GM18909 (cell line): Measurements from ENCODE around the gene MEG3.

Source experiments
- ATAC-seq: cut with Tn5 transposase; IDR thresholded peaks from one replicate; pipeline ENCODE4 v1.9.1; 2021; ENCODE audit warnings: mild to moderate bottlenecking; ENCODE audit not compliant: unreplicated experiment, poor library complexity

Gene MEG3

GRCh38 chr14:100875126-100875525 is 49.2 kb downstream of the MEG3 start:
- no peak for ATAC-seq

GRCh38 chr14:100875861-100876590 is 50.1 kb downstream of the MEG3 start:
- no peak for ATAC-seq

GRCh38 chr14:100878271-100879146 is 52.6 kb downstream of the MEG3 start:
- ATAC-seq, result no peak

DNA sequence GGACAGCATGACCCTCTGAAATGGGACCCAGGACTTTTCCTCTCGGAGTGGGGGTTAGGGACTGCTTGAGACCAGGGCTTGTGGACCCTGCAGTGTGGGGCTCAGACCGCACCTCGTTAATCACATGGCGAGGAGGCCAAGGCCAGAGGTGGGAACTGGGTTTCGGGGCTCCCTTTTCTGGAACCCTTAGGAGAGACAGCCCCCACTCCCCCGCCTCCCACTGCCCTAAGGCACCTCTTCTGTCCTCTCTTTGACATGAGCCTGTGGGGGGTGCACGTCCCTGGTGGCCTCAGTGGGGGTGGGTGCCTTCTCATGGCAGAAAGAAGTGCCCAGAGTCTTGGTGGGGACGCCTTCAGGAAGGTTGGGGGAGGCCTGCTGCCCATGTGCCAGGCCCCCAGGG is 53.3 kb downstream of the MEG3 start:
- no peak for ATAC-seq

DNA sequence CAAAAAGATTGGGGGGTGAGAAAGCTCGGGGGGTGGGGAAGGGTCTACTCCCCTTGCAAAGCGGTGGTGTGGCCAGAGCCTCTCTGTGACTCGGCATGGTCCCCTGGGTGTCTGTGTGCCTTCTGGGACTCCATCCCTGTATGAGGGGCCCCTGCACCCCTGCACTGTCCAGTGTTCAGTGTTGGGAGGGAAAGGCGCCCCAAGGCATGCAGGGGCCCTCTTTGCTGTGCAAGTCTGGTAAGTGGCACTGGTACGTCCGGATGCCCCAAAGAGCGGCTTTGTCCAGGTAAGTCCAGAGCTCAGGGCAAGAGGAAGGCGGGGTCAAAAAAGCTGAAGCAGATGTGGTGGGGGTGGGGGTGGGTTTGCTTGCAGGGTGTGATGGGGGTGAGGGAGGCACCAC is 53.9 kb downstream of the MEG3 start:
- ATAC-seq, result no peak

DNA sequence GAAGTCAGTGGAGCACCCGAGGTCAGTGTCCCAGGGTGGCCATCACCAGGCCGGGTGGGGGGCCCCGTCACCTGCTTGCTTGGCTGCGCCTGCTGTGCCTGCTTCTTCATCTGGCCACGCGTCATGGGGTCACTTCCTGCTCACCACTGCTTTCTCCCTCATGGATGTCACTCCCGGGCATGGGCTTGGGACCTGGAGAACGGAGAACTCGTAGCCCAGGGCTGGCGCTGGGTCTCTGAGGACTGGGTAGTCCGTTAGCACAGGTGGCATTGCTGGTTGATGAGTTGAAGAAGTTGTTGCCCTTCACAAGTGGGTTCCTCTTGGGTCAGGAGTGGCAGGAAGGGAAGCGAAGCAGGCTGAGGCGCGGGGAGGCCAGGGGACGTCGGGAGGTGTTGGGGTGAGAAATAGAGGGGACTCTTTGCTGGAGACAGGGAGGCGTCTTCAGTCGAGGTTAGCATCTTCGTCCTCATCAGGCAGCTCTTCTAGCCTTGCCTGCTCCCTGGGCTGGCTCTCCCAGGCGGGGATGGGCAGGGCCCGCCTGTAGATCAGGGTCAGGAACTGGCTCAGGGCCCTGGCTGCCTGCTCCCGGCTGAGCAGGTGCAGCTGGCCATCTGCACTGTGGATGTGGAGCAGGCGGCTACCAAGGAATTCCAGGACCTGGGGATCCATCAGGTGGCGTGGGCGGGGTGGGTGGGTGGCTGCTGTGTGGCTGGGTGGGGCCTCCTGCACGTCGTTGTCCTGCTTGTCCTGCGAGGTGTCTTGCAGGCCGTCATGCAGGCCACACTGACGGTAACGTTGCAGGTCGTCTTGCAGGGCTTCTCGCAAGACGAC is 54.6 kb downstream of the MEG3 start:
- ATAC-seq, result no peak

DNA sequence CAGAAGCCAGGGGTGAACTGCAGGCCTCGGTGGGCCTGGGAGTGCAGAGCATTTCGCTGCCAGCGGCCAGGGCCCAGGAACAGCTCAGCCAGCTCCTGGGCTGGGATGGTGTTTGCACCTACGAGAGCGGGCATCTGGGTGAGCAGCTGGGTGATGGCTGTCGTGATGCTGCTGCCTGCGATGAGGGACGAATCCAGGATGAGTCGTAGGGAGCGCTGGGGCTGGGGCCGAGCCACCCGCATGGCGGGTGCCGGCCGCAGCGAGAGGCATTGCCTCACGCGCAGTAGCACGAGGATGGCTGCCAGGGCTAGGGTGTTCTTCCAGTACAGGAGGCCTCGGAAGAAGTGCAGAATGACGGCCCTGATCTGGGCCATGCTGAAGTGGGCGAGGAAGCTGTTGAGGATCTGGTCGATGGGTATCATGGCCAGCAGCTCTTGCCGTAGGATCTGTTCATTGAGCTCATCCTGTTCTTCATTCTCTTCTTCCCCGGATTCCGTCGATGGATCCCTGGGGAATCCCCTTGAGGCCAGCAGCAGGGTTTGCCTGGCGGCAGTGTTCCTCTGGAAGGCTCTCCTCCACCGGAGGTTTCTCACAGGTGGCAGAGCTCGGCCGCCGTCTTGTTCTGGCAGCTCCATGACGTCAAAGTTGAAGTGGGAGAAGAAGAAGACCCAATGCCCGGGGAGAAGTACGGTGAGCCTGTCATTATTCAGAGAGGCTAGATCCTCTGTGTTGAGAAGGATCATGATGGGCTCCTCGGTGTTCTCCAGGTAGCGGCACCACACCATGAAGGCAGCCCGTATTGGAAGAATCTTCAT is 55.5 kb downstream of the MEG3 start:
- no peak for ATAC-seq

DNA sequence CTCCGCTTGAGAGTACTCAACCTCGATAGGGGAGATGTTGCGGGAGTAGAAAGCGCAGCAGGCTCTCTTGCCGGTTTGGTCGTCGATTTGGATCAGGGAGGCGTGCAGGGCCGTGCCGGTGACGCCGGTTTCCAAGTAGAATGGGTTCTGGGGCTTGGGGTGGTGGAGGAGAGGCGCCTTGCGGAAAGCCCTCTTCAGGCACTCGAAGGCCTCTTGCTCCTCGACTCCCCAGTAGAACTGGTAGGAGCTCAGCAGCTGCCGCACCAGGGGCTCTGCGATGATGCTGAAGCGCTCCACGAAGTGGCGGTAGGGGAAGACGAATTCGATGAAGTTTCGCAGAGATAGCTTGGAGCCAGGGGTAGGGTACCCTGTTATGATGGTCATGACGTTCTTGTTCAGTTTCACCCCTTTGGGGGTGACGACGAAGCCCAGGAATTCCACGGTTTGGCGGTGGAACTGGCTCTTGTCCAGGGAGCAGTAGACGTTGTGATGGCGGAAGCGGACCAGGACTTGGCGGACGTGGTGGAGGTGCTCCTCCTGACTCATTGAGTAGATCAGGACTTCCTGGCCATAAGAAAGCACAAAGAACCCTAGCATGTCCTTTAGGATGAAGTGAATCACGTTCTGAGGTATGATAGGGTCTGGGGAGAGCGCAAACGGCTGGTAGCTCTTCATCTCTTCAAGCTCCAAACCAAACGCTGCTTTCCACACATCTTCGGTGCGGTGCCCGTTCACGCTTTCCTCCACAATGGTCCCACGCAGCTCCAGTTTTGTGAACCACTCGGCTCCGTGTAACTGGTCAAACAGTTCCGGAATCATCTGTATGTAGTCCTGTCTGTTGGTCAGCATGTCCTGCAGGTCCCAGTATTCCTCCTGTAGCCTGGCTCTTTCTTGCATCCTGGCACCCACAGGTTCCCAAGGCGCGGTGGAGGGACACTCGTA is 56.4 kb downstream of the MEG3 start:
- no peak for ATAC-seq

GRCh38 chr14:100882991-100883788 is 57.3 kb downstream of the MEG3 start:
- no peak for ATAC-seq

GRCh38 chr14:100883789-100884101 is 57.8 kb downstream of the MEG3 start:
- no peak for ATAC-seq

GRCh38 chr14:100884456-100884855 is 58.5 kb downstream of the MEG3 start:
- ATAC-seq, result no peak

GRCh38 chr14:100885196-100885595 is 59.3 kb downstream of the MEG3 start:
- no peak for ATAC-seq

GRCh38 chr14:100885617-100886016 is 59.7 kb downstream of the MEG3 start:
- no peak for ATAC-seq

DNA sequence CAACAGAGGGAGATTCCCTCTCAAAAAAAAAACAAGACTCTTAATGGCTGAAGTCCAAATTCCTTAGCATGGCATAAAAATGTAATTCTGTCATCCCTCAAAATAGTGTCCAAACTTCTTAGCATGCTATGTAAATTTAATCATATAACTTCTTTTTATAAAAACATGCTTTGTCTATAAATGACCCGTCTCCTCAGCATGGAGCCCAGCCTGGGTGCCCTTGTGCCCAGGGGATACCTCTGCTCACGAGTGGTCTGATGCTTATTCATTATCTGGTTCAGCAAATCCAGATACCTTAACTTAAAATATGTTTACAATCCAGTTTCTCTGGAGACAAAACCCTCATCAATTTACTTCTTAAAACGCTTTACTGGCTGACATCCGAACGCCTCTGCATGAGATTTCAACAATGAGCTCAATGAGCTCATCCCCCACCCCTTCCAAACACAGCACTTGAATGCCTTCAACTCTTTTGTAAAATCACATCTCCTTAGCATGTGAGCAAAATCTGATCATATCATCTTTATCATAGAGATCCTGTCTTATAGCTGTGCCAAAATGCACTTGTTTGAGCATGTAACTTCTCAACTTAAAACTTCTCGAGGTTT is 61.9 kb downstream of the MEG3 start:
- no peak for ATAC-seq

GRCh38 chr14:100888789-100889315 is 62.9 kb downstream of the MEG3 start:
- ATAC-seq, result no peak

GRCh38 chr14:100889641-100890040 is 63.7 kb downstream of the MEG3 start:
- no peak for ATAC-seq

DNA sequence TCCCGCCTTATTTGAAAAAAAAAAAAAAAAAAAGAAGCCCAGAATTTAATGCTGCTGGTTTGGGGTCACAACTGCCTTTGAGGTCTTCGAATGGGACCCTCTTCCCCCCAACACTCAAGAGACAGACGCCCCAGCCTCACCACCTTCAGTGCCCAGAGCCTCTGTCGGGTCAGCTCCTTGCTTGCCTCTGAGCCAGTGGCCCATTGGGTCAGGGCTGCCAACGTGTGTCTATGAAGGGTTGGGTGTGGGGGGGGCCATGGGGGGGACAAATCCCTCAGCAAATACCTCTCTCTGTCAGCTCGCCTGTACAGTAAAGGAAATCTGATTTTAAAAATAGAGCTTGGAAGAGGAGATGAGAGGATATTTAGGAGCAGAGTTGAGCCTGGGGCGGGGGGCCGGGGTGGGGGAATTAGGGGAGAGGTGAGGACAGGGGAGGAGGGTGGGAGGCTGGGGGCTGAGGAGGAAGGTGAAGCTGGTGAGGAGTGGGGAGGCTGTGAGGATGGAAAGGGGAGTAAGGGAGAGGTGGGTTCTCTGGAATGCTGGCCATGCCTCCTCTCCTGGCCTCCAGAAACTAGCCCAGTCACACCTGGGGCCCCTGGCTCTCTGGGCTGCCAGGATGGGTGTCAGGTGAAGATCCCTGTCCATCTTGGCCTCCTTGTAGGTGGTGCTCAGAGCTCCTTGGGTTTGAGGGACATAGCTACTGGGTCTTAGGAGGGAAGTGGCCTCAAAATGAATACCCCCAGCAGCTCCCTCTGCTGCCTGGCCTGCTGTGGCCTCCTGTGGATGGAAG is 64.3 kb downstream of the MEG3 start:
- ATAC-seq, result no peak
